HEK293 (cell line): Measurements from ENCODE around the gene ABHD11.

ENCODE experiments used
- CTCF ChIA-PET: fragments of 350-600 bp; formaldehyde crosslinking; extraction: SDS; loops from one replicate; lab custom pipeline; 2021; ENCODE audit warnings: antibody characterized with exemption; lab: Yijun Ruan, JAX
- POLR2A ChIA-PET: fragments of 300-600 bp; formaldehyde crosslinking; extraction: SDS; loops from one replicate; lab custom pipeline; 2020; ENCODE audit warnings: antibody characterized with exemption, inconsistent platforms; lab: Yijun Ruan, JAX
- H3K27ac ChIP-seq: fragments of 200-500 bp; sonication (Bioruptor generic); 2 replicates; pipeline ENCODE4 v1.5.1; 2014; ENCODE audit warnings: low read depth, low read length, control low read depth, inconsistent platforms; ENCODE audit errors: extremely low read depth
- H3K36me3 ChIP-seq, 2 experiments: fragments of 200-500 bp in 1 of 2; sonication (Bioruptor generic) in 1 of 2; 1 replicate in 1 of 2; 2 replicates in 1 of 2; pipeline ENCODE4 v1.5.1; 2014 to 2017; ENCODE audit warnings: inconsistent platforms in 2 of 2, low read length in 2 of 2; ENCODE audit not compliant: control insufficient read depth in 2 of 2, insufficient read depth in 1 of 2
- H3K4me1 ChIP-seq: fragments of 200-500 bp; sonication (Bioruptor generic); 2 replicates; pipeline ENCODE4 v1.5.1; 2014; ENCODE audit warnings: mild to moderate bottlenecking, low read length, inconsistent platforms; ENCODE audit not compliant: control insufficient read depth, insufficient read depth
- H3K4me3 ChIP-seq: 2 replicates; pipeline ENCODE4 v1.5.1; 2011; ENCODE audit warnings: low read depth, mild to moderate bottlenecking, control low read depth, low read length, moderate library complexity
- H3K9me3 ChIP-seq: fragments of 200-500 bp; sonication (Bioruptor generic); 2 replicates; pipeline ENCODE4 v1.5.1; 2014; ENCODE audit warnings: low read depth, low read length, inconsistent platforms; ENCODE audit not compliant: control insufficient read depth, insufficient read depth
- EGR2 ChIP-seq: fragments of 450-650 bp; formaldehyde crosslinking; IDR thresholded peaks from 2 replicates; pipeline ENCODE4 v1.5.1; 2016; ENCODE audit warnings: low read depth, missing biosample characterization, missing genetic modification characterization
- INSM2 ChIP-seq: fragments of 450-650 bp; formaldehyde crosslinking; IDR thresholded peaks from 2 replicates; pipeline ENCODE4 v1.5.1; 2016; ENCODE audit warnings: missing biosample characterization, missing genetic modification characterization
- OVOL3 ChIP-seq: fragments of 450-650 bp; formaldehyde crosslinking; IDR thresholded peaks from 2 replicates; pipeline ENCODE4 v1.5.1; 2016; ENCODE audit warnings: missing biosample characterization, missing genetic modification characterization
- SALL2 ChIP-seq: fragments of 450-650 bp; formaldehyde crosslinking; IDR thresholded peaks from 2 replicates; pipeline ENCODE4 v1.5.0; 2017; ENCODE audit warnings: missing biosample characterization, mild to moderate bottlenecking, missing genetic modification characterization, borderline replicate concordance
- SCRT1 ChIP-seq: fragments of 450-650 bp; formaldehyde crosslinking; IDR thresholded peaks from 2 replicates; pipeline ENCODE4 v1.5.1; 2016; ENCODE audit warnings: missing biosample characterization, missing genetic modification characterization, borderline replicate concordance
- SP2 ChIP-seq: fragments of 450-650 bp; formaldehyde crosslinking; IDR thresholded peaks from 2 replicates; pipeline ENCODE4 v1.5.1; 2016; ENCODE audit warnings: missing biosample characterization, missing genetic modification characterization
- ZBTB48 ChIP-seq: fragments of 450-650 bp; formaldehyde crosslinking; IDR thresholded peaks from 2 replicates; pipeline ENCODE4 v1.5.1; 2016; ENCODE audit warnings: missing biosample characterization, missing genetic modification characterization
- ZBTB7A ChIP-seq: fragments of 450-650 bp; formaldehyde crosslinking; IDR thresholded peaks from 2 replicates; pipeline ENCODE4 v1.5.1; 2016; ENCODE audit warnings: low read depth, missing biosample characterization, missing genetic modification characterization
- ZNF140 ChIP-seq: fragments of 450-650 bp; formaldehyde crosslinking; IDR thresholded peaks from 2 replicates; pipeline ENCODE4 v1.5.1; 2016; ENCODE audit warnings: missing biosample characterization, missing genetic modification characterization
- ZNF157 ChIP-seq: fragments of 450-650 bp; formaldehyde crosslinking; IDR thresholded peaks from 2 replicates; pipeline ENCODE4 v1.5.1; 2016; ENCODE audit warnings: missing biosample characterization, missing genetic modification characterization
- ZNF248 ChIP-seq: fragments of 450-650 bp; formaldehyde crosslinking; IDR thresholded peaks from 2 replicates; pipeline ENCODE4 v1.5.1; 2017; ENCODE audit warnings: missing biosample characterization, missing genetic modification characterization
- ZNF266 ChIP-seq: fragments of 450-650 bp; formaldehyde crosslinking; IDR thresholded peaks from 2 replicates; pipeline ENCODE4 v1.5.1; 2016; ENCODE audit warnings: missing biosample characterization, missing genetic modification characterization, low read depth
- ZNF302 ChIP-seq: fragments of 450-650 bp; formaldehyde crosslinking; IDR thresholded peaks from 2 replicates; pipeline ENCODE4 v1.5.1; 2016; ENCODE audit warnings: missing biosample characterization, missing genetic modification characterization, low read depth
- ZNF311 ChIP-seq: fragments of 450-650 bp; formaldehyde crosslinking; IDR thresholded peaks from 2 replicates; pipeline ENCODE4 v1.5.1; 2017; ENCODE audit warnings: missing biosample characterization, missing genetic modification characterization, borderline replicate concordance
- ZNF366 ChIP-seq: fragments of 450-650 bp; formaldehyde crosslinking; conservative IDR thresholded peaks from 2 replicates; pipeline ENCODE4 v1.5.1; 2016; ENCODE audit warnings: missing biosample characterization, missing genetic modification characterization
- ZNF423 ChIP-seq: fragments of 450-650 bp; formaldehyde crosslinking; IDR thresholded peaks from 2 replicates; pipeline ENCODE4 v1.5.1; 2016; ENCODE audit warnings: missing biosample characterization, missing genetic modification characterization
- ZNF433 ChIP-seq: fragments of 450-650 bp; formaldehyde crosslinking; IDR thresholded peaks from 2 replicates; pipeline ENCODE4 v1.5.1; 2016; ENCODE audit warnings: missing biosample characterization, missing genetic modification characterization, low read depth
- ZNF473 ChIP-seq: fragments of 450-650 bp; formaldehyde crosslinking; IDR thresholded peaks from 2 replicates; pipeline ENCODE4 v1.5.1; 2017; ENCODE audit warnings: missing biosample characterization, missing genetic modification characterization
- ZNF548 ChIP-seq: fragments of 450-650 bp; formaldehyde crosslinking; IDR thresholded peaks from 2 replicates; pipeline ENCODE4 v1.5.1; 2016; ENCODE audit warnings: missing biosample characterization, missing genetic modification characterization
- ZNF600 ChIP-seq: fragments of 450-650 bp; formaldehyde crosslinking; IDR thresholded peaks from 2 replicates; pipeline ENCODE4 v1.5.1; 2016; ENCODE audit warnings: missing biosample characterization, missing genetic modification characterization
- ZNF629 ChIP-seq: fragments of 450-650 bp; formaldehyde crosslinking; IDR thresholded peaks from 2 replicates; pipeline ENCODE4 v1.5.1; 2017; ENCODE audit warnings: missing biosample characterization, missing genetic modification characterization
- ZNF664 ChIP-seq: fragments of 450-650 bp; formaldehyde crosslinking; IDR thresholded peaks from 2 replicates; pipeline ENCODE4 v1.5.1; 2016; ENCODE audit warnings: missing biosample characterization, missing genetic modification characterization
- ZNF777 ChIP-seq: fragments of 450-650 bp; formaldehyde crosslinking; IDR thresholded peaks from 2 replicates; pipeline ENCODE4 v1.5.1; 2017; ENCODE audit warnings: missing biosample characterization, missing genetic modification characterization, borderline replicate concordance
- ZSCAN30 ChIP-seq: fragments of 450-650 bp; IDR thresholded peaks from 2 replicates; pipeline ENCODE4 v1.5.1; 2018; ENCODE audit warnings: missing biosample characterization, mild to moderate bottlenecking, missing genetic modification characterization, moderate library complexity
- ZSCAN4 ChIP-seq: fragments of 450-650 bp; formaldehyde crosslinking; IDR thresholded peaks from 2 replicates; pipeline ENCODE4 v1.5.1; 2017; ENCODE audit warnings: missing biosample characterization, missing genetic modification characterization
- TF ChIP-seq, protein P1 (sequence below): fragments of 450-650 bp; formaldehyde crosslinking; IDR thresholded peaks from 2 replicates; pipeline ENCODE4 v1.5.1; 2016; ENCODE audit warnings: missing biosample characterization, missing genetic modification characterization
- TF ChIP-seq, protein P2 (sequence below): fragments of 450-650 bp; formaldehyde crosslinking; IDR thresholded peaks from 2 replicates; pipeline ENCODE4 v1.5.1; 2016; ENCODE audit warnings: missing biosample characterization, missing genetic modification characterization
- TF ChIP-seq, protein P3 (sequence below): fragments of 450-650 bp; formaldehyde crosslinking; IDR thresholded peaks from 2 replicates; pipeline ENCODE4 v1.5.1; 2016; ENCODE audit warnings: missing biosample characterization, missing genetic modification characterization

Gene ABHD11

DNA sequence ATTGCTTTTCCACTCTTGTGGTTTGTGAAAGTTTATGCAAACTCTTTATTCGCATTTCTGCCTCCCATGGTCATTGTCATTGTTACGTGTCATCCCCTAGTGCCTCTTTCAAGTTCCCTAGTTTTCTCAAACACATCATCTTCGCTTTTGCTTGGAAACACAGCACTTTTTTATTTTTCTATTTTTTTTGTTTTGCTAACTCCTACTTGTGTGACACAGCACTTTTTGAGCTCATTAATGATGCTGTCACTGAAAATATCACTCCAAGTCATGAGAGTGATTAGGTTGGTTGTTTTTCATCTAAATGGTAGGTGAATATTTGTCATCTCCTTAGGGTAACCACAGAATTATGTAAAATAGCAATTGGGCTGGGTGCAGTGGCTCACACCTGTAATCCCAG is 10.7 kb downstream of the ABHD11 start:
- Histone ChIP-seq H3K4me1 (no peaks in the 10 kb centered on the region), H3K36me3 (no peaks in the 10 kb centered on the region), H3K27ac (no peak overlapping the region), H3K9me3 (no peaks in the 10 kb centered on the region), H3K4me3 (no peak overlapping the region)
- TF ChIP-seq ZNF366 (tag by site-specific recombination) (no peak), ZBTB48 (no peak), ZNF140 (tag by site-specific recombination) (no peak), EGR2 (no peak), ZNF777 (tag by site-specific recombination) (no peak), ZNF473 (tag by site-specific recombination) (no peak), ZNF157 (tag by site-specific recombination) (no peak), ZBTB7A (tag by site-specific recombination) (no peak), ZNF302 (tag by site-specific recombination) (no peak), ZNF600 (tag by site-specific recombination) (no peak), ZSCAN30 (tag by site-specific recombination) (no peak), ZNF266 (tag by site-specific recombination) (no peak), ZNF548 (tag by site-specific recombination) (no peak), ZNF664 (tag by site-specific recombination) (no peak), ZNF248 (tag by site-specific recombination) (no peak), ZNF433 (no peak), SP2 (no peak)
- TF ChIP-seq, protein P1, sequence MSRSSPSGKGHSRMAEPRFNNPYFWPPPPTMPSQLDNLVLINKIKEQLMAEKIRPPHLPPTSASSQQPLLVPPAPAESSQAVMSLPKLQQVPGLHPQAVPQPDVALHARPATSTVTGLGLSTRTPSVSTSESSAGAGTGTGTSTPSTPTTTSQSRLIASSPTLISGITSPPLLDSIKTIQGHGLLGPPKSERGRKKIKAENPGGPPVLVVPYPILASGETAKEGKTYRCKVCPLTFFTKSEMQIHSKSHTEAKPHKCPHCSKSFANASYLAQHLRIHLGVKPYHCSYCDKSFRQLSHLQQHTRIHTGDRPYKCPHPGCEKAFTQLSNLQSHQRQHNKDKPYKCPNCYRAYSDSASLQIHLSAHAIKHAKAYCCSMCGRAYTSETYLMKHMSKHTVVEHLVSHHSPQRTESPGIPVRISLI (tag by site-specific recombination) = no peak
- TF ChIP-seq, protein P2, sequence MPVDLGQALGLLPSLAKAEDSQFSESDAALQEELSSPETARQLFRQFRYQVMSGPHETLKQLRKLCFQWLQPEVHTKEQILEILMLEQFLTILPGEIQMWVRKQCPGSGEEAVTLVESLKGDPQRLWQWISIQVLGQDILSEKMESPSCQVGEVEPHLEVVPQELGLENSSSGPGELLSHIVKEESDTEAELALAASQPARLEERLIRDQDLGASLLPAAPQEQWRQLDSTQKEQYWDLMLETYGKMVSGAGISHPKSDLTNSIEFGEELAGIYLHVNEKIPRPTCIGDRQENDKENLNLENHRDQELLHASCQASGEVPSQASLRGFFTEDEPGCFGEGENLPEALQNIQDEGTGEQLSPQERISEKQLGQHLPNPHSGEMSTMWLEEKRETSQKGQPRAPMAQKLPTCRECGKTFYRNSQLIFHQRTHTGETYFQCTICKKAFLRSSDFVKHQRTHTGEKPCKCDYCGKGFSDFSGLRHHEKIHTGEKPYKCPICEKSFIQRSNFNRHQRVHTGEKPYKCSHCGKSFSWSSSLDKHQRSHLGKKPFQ (tag by site-specific recombination) = no peak
- POLR2A ChIA-PET = interaction anchor here (0.5 to 1.3 kb wide), 2 partner anchors 10 to 11 kb away, joined by 3 to 4 read pairs; partner anchors contain the start of gene ABHD11
- CTCF ChIA-PET = interaction anchor here (0.6 to 1.6 kb wide), 5 partner anchors 83 to 127 kb away, joined by 3 to 15 read pairs (median 3); no protein-coding TSS in a partner anchor

DNA sequence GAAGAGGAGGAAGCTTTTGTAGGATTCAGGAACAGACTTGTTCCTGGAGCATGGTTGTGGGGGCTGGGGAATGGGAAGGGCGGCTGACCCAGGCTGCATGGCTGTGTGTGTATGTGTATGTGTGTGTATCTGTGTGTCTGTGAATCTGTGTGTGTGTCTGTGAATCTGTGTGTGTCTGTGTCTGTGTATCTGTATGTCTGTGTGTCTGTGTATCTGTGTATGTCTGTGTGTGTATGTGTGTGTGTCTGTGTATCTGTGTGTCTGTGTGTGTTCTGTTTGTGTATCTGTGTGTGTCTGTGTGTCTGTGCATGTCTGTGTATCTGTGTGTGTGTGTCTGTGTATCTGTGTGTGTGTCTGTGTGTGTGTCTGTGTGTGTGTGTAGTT is 12.5 kb downstream of the ABHD11 start:
- no peaks in the 10 kb centered on the region for H3K4me1 ChIP-seq
- no peak overlapping the region for H3K4me3 ChIP-seq
- TF ChIP-seq ZNF311 (0 out of 2 replicates have a peak, but pooled peaks have one; percentile 64), ZNF629 (tag by site-specific recombination) (no peak), INSM2 (tag by site-specific recombination) (0 out of 2 replicates have a peak, but pooled peaks have one; percentile 18), ZSCAN4 (tag by site-specific recombination) (peak; percentile 99), OVOL3 (tag by site-specific recombination) (no peak), ZNF433 (no peak), ZNF423 (tag by site-specific recombination) (no peak), SCRT1 (tag by site-specific recombination) (0 out of 2 replicates have a peak, but pooled peaks have one; percentile 13), SALL2 (tag by site-specific recombination) (0 out of 2 replicates have a peak, but pooled peaks have one; percentile 71)
- TF ChIP-seq, protein P3, sequence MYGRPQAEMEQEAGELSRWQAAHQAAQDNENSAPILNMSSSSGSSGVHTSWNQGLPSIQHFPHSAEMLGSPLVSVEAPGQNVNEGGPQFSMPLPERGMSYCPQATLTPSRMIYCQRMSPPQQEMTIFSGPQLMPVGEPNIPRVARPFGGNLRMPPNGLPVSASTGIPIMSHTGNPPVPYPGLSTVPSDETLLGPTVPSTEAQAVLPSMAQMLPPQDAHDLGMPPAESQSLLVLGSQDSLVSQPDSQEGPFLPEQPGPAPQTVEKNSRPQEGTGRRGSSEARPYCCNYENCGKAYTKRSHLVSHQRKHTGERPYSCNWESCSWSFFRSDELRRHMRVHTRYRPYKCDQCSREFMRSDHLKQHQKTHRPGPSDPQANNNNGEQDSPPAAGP (tag by site-specific recombination) = 0 out of 2 replicates have a peak, but pooled peaks have one; percentile 1
- ChIA-PET CTCF (interaction anchor here (0.6 to 4.2 kb wide), 18 partner anchors 8 to 158 kb away, joined by 3 to 82 read pairs (median 8); partner anchors contain the start of genes ABHD11, MLXIPL and VPS37D), POLR2A (interaction anchor here (0.9 to 1.0 kb wide), 3 partner anchors 26 to 119 kb away, joined by 3 read pairs; no protein-coding TSS in a partner anchor)
- H3K36me3 ChIP-seq = no peaks in the 10 kb centered on the region
- no peaks in the 10 kb centered on the region for H3K9me3 ChIP-seq
- H3K27ac ChIP-seq = no peak overlapping the region
